Activated T-cell treated with anti-CD3 and anti-CD28 coated beads for 24 hours (primary cell): ENCODE results near the gene C19orf25.

Experiments
- DNase-seq: peaks from one replicate; pipeline ENCODE4 v3.0.0-alpha.2; 2020; ENCODE audit warnings: low read depth

Gene C19orf25

GRCh38 chr19:1432507-1432887 lies 46.5 kb downstream of the C19orf25 start:
- DNase-seq = no peak

DNA sequence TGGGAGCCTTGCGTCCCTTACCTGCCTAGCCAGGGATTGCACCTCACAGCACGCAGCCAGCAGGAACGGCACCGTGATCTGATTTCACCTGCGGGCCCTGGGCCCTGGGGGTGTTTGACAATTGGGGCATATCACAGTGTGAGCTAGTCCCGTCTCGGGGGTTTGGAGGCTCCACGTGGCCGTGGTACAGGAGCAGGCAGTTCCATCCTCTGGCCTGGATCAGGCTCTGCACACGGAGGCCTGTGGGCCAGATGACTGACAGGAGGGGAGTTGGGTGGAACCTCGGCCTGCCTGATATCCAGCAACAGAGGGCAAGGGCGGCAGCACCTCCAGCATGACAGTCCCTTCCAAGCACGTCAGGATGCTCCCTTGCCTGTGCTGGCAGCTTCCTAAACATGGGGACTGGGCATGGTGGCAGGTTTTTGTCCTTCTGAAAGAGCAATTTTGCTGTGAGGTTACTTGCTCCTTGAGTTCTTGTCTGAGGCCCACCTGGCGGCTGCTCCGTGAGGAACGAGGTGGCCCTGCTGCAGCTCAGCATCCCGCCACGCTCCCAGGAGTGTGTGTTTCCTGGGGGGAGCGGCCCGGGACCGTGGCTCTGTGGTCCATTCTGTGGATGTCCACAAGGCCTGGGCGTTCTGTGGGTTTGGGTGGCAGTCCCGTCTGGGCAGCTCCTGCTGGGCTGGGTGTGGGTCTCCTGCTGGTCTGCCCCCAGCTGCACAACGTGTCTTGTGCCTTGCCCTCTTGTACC lies 47.1 kb downstream of the C19orf25 start:
- DNase-seq = no peak

GRCh38 chr19:1430246-1430645 lies 48.8 kb downstream of the C19orf25 start:
- DNase-seq = no peak

DNA sequence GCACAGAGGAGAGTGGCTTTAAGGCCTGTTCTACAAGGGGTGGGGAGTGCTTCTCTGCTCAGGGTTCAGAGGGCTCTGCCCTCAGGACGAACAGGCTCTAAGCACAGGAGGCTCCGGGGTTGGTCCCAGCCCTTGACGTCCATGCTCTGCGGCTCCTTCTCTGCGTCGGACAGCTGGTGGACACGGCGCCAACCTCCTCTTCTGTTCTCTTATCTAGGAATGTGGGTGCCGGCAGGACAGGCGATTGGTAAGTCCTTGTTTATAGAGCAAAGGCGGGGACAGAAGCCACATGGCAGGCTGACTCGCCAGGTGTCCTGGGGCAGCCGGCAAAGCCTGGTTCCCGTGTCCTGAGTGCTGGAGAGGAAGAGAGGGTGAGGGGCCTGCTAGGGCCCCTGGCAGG lies 49.3 kb downstream of the C19orf25 start:
- DNase-seq = no peak

DNA sequence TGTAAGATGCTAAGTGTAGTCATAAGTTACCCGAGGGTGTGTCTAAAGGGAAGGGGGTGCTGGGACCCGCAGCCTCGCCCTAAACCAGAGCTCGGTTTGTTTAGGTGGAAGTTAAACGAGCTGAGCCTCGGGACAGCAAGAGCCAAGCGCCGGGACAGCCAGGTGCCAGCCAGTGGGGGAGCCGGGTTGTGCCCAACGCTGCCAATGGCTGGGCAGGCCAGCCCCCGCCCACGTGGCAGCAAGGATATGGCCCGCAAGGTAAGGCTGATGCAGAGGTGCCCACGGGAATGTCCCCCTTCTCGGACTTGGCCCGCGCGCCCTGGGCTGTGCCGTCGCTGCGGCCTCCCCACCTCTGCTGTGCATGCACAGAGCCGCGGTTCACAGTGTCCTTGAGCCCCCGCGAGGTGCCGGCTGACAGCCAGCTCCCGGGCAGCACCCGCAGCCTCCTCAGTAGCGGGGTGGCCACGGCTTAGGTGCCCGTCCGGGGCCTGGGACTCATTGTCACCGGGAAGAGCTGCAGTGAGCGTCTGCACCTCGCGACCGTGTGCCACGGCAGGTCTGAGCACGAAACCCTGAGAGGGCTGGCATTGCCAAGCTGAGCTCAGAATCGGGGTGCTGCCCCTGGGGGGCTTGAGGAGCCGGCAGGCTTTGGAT lies 50.1 kb downstream of the C19orf25 start:
- DNase-seq = no peak

DNA sequence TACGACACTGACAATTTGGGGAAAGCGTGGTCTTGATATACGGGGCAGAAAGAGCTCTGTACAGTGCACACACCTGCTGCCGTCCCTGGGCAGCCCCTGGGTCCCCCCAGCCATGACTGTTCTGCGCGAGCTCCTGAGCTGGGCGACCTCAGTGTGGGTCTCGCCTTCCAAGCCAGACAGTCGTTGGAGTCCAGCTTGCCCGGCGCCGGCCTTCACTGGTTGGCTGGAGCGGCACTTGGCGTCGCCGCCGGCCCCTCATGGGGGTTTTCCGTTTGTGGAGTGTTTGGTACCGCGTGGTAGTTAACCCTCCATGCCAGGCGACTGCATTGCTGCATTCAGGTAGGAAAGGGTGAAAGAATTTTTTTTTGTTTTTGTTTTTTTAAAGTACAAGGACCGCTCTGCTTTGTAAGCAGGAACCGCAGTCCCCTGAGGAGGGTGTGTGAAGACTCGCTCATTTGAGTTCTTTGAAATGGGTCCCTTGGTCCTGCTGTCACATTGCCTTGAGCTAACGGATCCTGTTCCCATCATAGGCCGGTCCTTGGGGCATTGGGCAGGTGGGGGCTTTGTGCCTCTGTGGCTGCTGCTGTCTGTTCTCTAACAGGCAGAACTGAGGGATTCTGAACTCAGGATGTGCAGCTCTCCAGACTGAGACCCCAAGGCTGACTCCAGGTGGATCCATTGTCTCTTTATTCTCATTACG lies 51.6 kb downstream of the C19orf25 start:
- DNase-seq = no peak

DNA sequence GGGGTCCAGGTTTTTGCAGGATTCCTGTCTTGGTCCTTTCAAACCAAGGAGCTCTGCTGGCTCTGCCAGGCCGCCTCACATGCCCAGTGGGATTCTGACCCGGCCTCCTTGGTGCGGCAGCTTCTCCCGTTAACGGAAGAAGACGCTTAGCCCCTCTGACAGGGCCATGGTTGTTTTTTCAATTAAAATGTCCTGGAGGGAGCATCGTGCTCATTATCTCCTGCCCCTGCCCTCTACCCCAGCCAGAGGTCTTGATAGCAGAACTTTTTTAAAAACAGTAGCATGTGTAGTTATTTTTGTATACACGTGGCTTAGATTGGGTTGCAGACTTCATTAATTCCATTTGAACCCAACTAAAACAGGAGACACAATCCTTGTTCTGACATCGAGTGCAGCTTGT lies 52.3 kb downstream of the C19orf25 start:
- no peak for DNase-seq

DNA sequence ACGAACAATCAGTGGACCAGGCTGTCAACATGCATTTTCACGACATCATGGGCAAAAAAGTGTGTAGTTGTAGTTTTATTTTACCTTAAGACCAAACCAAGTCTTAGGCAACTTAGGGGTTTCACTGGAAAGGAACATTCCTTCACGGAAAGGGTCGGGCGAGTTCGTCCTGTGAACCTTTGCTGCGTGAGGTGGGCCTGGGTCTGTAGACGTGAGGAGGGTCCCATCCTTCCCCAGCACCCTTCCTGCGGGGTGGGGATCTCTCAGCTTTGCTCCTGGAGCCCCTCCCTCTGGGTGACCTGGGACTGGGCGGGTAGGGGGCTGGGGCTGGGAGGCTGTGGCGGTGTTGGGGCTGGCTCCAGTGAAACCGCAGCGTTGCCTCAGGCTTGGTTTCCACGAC lies 53.1 kb downstream of the C19orf25 start:
- no peak for DNase-seq

DNA sequence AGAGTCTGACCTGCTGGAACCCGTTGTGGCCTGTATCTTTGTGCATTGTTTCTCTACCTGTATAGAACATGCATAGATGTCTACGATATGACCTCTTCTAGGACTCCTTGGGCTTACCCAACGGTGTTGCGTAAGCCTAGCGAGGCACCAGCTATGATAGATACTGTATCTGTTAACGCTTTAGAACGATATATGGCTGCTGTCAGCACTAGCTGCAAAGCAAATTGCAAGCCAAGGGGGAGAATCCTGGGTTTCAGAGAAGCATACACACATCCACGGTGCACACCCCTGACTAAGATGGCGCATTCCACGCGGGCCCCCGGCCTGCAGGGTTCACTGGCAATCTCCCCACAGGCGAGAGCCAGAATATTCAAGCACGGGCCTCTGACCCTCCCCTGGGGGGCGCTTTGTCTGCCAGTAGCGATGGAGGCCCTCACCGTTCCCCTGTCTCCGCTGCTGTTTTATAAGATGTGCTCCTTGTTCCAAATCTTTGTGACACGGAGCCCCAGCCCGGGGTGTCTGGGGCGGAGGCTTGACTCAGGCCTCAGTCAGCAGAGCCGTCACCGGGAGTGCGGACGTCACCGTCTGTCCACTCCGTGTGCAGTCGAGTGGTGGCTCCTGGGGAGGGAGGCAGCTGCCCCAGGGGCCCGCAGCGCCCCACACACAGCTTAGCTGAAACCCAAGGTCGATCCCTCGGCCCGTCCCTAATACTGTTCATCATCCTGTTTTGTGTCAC lies 53.7 kb downstream of the C19orf25 start:
- no peak for DNase-seq

- DNase-seq = no peak
Observed at GRCh38 chr19:1424192-1424955, 54.6 kb downstream of the C19orf25 start.

GRCh38 chr19:1423436-1424191 lies 55.4 kb downstream of the C19orf25 start:
- DNase-seq = no peak
